Cardiac septum (tissue), 1 donor: ENCODE measurements around the gene XXYLT1. TPM values are rescaled to one million over a fixed set of nuclear protein-coding genes. Genes with fewer than 3 reads are reported as not detected.

Source experiments
- DNase-seq: peaks from one replicate; pipeline ENCODE4 v3.0.0-alpha.2; 2020; ENCODE audit warnings: low spot score
- intact Hi-C: fragments of 100-400 bp; cut with DNase I; formaldehyde crosslinking; loops from one replicate; pipeline ENCODE4 v1.14.0; 2022
- total RNA-seq: library from RNA; stranded (reverse); fragmentation: NEBNext Ultra II Directional; extraction: Animal tissue kit (Norgen Biotek cat#: 25700); gene quantifications from one replicate; pipeline ENCODE4 v1.2.1, GENCODE V29; 2021
- donor health status: DM: no; HTN: no; CAD: no.

XXYLT1 gene
- total RNA-seq, 1 donor from 2014 or later, result 5.9 TPM

DNA sequence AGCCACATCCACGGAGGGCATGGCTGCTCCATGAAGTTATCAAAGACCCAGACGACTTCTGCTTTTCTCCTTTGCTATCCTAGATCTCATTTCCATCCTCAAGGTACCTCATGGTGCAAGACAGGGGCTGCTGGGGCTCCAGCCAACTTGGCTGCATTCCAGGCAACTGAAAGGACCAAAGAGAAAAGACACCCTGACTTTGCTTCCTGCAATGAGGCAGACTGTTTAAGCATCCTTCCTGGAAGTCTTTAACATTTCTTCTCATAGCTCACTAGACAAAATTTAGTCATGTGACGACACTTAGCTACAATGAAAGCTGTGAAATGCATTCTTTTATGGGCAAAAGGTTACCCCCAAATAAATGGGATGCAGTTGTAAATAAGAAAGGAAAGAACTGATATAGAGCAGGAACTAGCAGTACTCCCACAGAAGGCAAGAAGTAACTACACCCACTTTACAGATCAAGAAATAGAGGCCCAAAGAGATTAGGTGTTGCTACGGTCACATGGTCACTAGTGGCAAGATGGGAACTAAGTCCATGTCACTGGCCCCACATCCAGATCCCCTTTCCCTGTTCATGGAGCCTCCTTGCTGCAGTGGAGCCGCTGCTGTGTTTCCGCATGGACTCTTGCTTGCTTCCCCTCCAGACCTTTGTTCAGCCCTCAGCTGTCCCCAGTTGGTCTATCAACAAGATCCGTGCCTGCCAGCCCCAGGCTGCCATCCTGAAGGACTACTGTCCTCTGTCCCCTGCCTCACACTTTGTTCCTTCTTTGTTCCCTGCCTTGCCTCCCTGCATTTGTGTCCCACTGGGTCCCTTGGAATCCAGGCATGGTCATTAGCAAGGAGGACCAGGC is 107.0 kb downstream of the XXYLT1 start:
- DNase-seq, result no peak

DNA sequence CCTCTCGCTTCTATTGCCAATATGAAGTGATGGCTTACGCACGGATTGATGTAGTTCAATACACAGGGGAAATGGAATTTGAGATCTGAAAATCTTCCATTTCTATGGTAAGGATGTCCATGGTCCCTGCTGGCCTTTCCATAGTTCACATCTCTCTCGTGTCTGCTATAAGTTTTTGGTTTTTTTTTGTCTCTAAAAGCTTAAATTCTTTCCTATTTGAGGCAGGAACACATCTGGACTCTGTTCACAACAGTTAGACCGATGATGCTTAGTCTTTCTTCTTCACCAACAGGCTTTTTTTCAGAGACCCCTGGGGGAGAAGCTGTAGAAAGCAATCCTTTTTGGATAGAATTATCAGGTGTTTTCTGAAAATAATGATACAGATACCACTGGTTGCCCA is 108.1 kb downstream of the XXYLT1 start:
- intact Hi-C loops, result no loop called here
- DNase-seq, result no peak

More for the DNA sequence above, 107.0 kb downstream of the XXYLT1 start:
- intact Hi-C loops, result no loop called here

GRCh38 chr3:195162033-195162669 is 108.8 kb downstream of the XXYLT1 start:
- intact Hi-C loops, result no loop called here
- DNase-seq, result no peak

DNA sequence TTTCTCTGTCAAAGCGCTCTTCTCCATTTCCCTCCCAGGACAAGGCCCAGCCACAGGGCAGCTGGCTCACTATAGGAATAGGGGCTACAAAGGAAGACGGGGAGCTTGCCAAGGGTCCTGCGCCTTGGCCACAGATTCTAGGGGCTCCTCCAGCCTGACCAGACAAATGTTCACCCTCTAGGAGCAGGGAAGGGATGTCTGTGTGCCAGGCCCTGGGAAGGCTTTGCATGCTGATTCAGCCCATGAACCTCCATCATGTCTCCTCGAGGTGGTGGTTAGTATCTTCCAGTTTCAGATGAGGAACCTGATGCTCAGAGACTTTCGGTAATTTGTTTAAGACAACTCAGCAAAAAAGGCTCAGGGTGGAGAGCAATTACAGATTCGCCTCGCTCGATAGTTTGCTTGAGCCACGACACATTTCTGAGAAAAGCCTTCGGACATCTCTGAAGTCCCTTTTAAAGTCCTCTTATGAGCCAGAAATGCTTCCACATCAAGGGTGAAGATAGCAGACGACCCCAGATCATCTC is 110.0 kb downstream of the XXYLT1 start:
- no peak for DNase-seq
- intact Hi-C loops, result no loop called here

- no peak for DNase-seq
- intact Hi-C loops, result no loop called here
These were observed 110.6 kb downstream of the XXYLT1 start for GRCh38 chr3:195160257-195160898.

GRCh38 chr3:195159814-195160165 is 111.2 kb downstream of the XXYLT1 start:
- no peak for DNase-seq
- intact Hi-C loops, result no loop called here

DNA sequence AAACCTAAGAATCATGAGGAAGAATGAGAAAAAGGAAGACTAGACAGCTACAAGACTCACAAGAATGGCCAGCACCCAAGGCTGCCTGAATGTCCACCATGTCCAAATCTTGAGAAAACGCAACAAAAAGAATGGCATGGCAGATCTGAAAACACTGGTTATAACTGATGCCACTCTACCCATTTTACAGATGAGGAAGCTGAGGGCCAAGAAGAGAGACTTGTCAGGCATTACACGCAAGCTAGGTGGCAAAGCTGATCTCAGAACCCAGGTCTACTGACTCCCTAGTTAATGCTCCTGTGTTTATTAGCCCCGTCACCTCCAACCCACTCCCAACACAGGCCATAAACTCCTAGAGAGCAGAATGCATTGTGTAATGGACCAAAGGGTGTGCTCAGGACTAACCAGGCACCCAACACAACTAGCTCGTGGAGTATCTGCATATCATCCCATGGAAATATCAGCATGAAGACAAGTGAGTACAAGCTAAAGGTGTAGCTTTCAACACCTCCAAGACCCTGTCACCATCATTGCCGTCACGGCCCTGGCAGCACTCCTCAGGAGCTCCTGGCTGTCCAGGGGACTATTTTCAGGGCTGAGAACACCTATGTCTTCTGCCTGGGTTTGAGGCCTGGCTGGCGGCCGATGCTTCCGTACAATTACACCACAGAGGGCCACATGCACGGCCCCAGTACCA is 111.7 kb downstream of the XXYLT1 start:
- DNase-seq, result no peak
- intact Hi-C loops, result no loop called here

- intact Hi-C loops, result no loop called here
- no peak for DNase-seq
These were observed 114.6 kb downstream of the XXYLT1 start for GRCh38 chr3:195156286-195156890.

DNA sequence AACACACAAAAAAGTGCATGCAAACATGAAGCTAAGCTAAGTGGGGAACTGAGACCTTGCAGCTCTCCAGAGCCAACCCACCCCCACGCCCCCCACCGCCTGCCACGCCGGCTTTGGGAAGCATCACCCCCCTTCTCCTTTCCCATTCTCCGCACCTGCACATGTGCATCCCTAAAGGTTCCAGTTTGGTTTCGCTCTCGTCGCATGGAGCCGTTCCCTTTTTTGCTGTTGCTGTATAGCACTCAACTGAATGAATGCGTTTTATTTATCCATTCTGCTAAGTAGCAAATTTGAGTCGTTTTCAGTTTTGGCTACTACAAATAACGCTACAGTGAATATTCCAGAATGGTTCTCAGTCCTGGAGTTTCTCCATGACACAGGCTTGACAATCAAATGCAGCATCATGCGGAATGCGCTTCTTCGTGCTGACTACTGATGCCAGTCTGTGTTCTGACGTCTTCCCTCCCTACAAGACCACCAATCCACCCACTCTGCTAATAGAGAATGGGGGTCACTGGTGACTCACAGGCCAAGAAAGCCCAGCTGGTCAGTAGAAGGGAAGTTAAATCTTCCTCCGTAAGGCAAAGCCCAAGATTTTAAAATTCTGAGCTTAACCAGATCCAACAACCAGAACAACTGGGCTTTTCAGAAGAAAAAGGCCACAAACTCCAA is 115.3 kb downstream of the XXYLT1 start:
- intact Hi-C loops, result loop anchor here (2.0 kb wide), 1 partner anchor 27 kb away; no protein-coding TSS in a partner anchor
- no peak for DNase-seq

DNA sequence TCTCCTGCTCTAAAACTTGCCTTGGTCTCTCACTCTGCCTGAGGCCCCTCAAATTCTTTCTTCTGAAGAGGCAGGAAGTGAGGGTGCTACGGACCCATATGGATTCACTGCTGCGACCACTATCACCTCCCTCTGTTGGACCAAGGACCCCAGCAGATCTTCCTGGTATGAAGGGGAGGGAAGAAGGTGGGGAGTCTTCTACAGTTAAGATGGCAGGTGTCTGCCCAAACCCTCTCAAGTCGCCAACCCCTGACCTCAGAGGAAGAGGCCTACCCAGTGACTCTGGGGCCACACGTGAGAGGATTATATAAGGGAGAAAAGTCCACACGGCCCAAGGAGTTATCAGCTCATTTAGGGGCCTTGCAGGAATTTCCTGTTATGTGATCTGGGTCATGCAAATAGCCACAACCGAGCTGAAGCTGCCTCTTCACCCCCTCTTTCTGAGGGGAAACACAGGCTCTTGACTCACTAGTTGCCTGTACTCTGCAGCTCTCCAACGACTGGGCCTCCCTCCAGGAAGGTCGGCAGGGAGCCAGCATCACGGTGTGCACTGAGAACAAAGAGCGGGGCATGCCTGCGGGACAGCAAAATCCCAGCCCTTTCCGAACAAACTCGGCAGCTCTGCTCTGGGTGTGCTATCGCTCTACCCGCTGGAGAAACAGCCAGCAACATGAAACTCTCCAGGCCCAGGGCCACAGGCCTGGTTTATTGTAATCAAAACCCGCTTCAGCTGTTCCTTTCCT is 116.0 kb downstream of the XXYLT1 start:
- peak; percentile 92 for DNase-seq
- intact Hi-C loops, result loop anchor here (2.0 to 5.0 kb wide), 3 partner anchors 28 to 87 kb away; no protein-coding TSS in a partner anchor

- no peak for DNase-seq
- intact Hi-C loops, result loop anchor here (2.0 to 5.0 kb wide), 3 partner anchors 29 to 88 kb away; no protein-coding TSS in a partner anchor
These were observed 116.7 kb downstream of the XXYLT1 start for GRCh38 chr3:195154111-195154791.

- intact Hi-C loops, result loop anchor here (2.0 to 5.0 kb wide), 3 partner anchors 29 to 89 kb away; no protein-coding TSS in a partner anchor
- no peak for DNase-seq
These were observed 117.3 kb downstream of the XXYLT1 start for GRCh38 chr3:195153653-195154052.

GRCh38 chr3:195153130-195153529 is 117.8 kb downstream of the XXYLT1 start:
- intact Hi-C loops, result loop anchor here (5.0 kb wide), 2 partner anchors 36 to 89 kb away; no protein-coding TSS in a partner anchor

GRCh38 chr3:195151866-195152541 is 119.0 kb downstream of the XXYLT1 start:
- DNase-seq, result no peak
- intact Hi-C loops, result loop anchor here (5.0 kb wide), 2 partner anchors 35 to 90 kb away; no protein-coding TSS in a partner anchor

More at GRCh38 chr3:195153130-195153529, 117.8 kb downstream of the XXYLT1 start:
- no peak for DNase-seq

GRCh38 chr3:195151402-195151801 is 119.6 kb downstream of the XXYLT1 start:
- intact Hi-C loops, result loop anchor here (5.0 kb wide), 2 partner anchors 34 to 91 kb away; no protein-coding TSS in a partner anchor
- no peak for DNase-seq
